Measurements from ENCODE around the gene FBXL19.

DNA sequence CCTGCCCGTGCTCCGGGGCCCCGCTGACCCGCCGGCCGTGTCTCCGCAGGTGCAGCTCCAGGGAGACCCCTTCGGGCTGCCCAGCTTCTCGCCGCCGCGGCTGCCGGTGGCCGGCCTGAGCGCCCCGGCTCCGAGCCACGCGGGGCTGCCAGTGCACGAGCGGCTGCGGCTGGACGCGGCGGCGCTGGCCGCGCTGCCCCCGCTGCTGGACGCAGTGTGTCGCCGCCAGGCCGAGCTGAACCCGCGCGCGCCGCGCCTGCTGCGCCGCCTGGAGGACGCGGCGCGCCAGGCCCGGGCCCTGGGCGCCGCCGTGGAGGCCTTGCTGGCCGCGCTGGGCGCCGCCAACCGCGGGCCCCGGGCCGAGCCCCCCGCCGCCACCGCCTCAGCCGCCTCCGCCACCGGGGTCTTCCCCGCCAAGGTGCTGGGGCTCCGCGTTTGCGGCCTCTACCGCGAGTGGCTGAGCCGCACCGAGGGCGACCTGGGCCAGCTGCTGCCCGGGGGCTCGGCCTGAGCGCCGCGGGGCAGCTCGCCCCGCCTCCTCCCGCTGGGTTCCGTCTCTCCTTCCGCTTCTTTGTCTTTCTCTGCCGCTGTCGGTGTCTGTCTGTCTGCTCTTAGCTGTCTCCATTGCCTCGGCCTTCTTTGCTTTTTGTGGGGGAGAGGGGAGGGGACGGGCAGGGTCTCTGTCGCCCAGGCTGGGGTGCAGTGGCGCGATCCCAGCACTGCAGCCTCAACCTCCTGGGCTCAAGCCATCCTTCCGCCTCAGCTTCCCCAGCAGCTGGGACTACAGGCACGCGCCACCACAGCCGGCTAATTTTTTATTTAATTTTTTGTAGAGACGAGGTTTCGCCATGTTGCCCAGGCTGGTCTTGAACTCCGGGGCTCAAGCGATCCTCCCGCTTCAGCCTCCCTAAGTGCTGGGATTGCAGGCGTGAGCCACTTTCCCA is 21.1 kb upstream of the FBXL19 start:
- TF ChIP-seq, protein P1, sequence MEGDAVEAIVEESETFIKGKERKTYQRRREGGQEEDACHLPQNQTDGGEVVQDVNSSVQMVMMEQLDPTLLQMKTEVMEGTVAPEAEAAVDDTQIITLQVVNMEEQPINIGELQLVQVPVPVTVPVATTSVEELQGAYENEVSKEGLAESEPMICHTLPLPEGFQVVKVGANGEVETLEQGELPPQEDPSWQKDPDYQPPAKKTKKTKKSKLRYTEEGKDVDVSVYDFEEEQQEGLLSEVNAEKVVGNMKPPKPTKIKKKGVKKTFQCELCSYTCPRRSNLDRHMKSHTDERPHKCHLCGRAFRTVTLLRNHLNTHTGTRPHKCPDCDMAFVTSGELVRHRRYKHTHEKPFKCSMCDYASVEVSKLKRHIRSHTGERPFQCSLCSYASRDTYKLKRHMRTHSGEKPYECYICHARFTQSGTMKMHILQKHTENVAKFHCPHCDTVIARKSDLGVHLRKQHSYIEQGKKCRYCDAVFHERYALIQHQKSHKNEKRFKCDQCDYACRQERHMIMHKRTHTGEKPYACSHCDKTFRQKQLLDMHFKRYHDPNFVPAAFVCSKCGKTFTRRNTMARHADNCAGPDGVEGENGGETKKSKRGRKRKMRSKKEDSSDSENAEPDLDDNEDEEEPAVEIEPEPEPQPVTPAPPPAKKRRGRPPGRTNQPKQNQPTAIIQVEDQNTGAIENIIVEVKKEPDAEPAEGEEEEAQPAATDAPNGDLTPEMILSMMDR (IDR thresholded peaks at IDR 0.05; ENCODE audit: poor library complexity), result peak; percentile 2
- TF ChIP-seq EZH2 (IDR thresholded peaks at IDR 0.05; ENCODE audit: borderline replicate concordance) (no peak), EZH2phosphoT487 (IDR thresholded peaks at IDR 0.05; ENCODE audit: low read depth, severe bottlenecking, unreplicated experiment) (no peak)

All from hepatocyte (in vitro differentiated cells).